CD14-positive monocyte (primary cell): ENCODE results near the gene FRRS1L. TPM values are rescaled to one million over a fixed set of nuclear protein-coding genes. Genes with fewer than 3 reads are reported as not detected.

ENCODE experiments used
- DNase-seq, 3 donors: peaks; one replicate each; pipeline ENCODE4 v3.0.0-alpha.2; 2011 to 2022
- H2AFZ ChIP-seq: 2 replicates; pipeline ENCODE4 v1.6.0; 2012; ENCODE audit warnings: mild to moderate bottlenecking, low read depth, low read length, inconsistent platforms; ENCODE audit not compliant: insufficient read depth, poor library complexity, severe bottlenecking
- H3K27ac ChIP-seq, 2 donors: 1 replicate in 1 of 2; 2 replicates in 1 of 2; pipeline ENCODE4 v1.5.1; 2012 to 2013; ENCODE audit warnings: low read length in 2 of 2, control low read depth in 1 of 2, inconsistent platforms in 1 of 2, low read depth in 1 of 2, mild to moderate bottlenecking in 1 of 2
- H3K27me3 ChIP-seq, 2 donors: one replicate each; pipeline versions ENCODE4 v1.6.0 to v1.6.1; 2011 to 2013; ENCODE audit warnings: low read length in 2 of 2; ENCODE audit not compliant: control insufficient read depth in 2 of 2, insufficient read depth in 2 of 2
- H3K36me3 ChIP-seq, 2 donors: replicated peaks in 1 of 2; 1 replicate in 1 of 2; 2 replicates in 1 of 2; pipeline versions ENCODE4 v1.5.1 to v1.6.1; 2012 to 2013; ENCODE audit warnings: low read length in 2 of 2, control low read depth in 1 of 2, inconsistent platforms in 1 of 2, mild to moderate bottlenecking in 1 of 2; ENCODE audit not compliant: insufficient read depth in 2 of 2, control insufficient read depth in 1 of 2
- H3K4me1 ChIP-seq, 2 donors: 1 replicate in 1 of 2; 2 replicates in 1 of 2; pipeline versions ENCODE4 v1.5.1 to v1.6.1; 2012 to 2013; ENCODE audit warnings: low read length in 2 of 2, control low read depth in 1 of 2, inconsistent platforms in 1 of 2, mild to moderate bottlenecking in 1 of 2, moderate library complexity in 1 of 2; ENCODE audit not compliant: insufficient read depth in 2 of 2, control insufficient read depth in 1 of 2
- H3K4me2 ChIP-seq: replicated peaks from 2 replicates; pipeline ENCODE3; 2012; ENCODE audit warnings: low read length, moderate library complexity, mild to moderate bottlenecking; ENCODE audit not compliant: poor library complexity, severe bottlenecking; ENCODE audit errors: extremely low read depth
- H3K4me3 ChIP-seq, 3 experiments: fragments of 200-600 bp in 1 of 3; sonication (generic) in 1 of 3; replicated peaks in 1 of 3; 1 replicate in 2 of 3; 2 replicates in 1 of 3; pipeline ENCODE4 v1.5.1; 2011 to 2013; ENCODE audit warnings: low read length in 3 of 3, mild to moderate bottlenecking in 3 of 3, control low read depth in 2 of 3, low read depth in 2 of 3, inconsistent platforms in 1 of 3, moderate library complexity in 1 of 3
- H3K79me2 ChIP-seq: 2 replicates; pipeline ENCODE4 v1.6.0; 2012; ENCODE audit warnings: mild to moderate bottlenecking, control low read depth, inconsistent platforms, low read length, moderate library complexity; ENCODE audit not compliant: insufficient read depth
- H3K9ac ChIP-seq: 2 replicates; pipeline ENCODE4 v1.6.0; 2017; ENCODE audit warnings: low read length, mild to moderate bottlenecking; ENCODE audit not compliant: insufficient read depth, poor library complexity, severe bottlenecking
- H3K9me3 ChIP-seq, 2 donors: replicated peaks in 1 of 2; 1 replicate in 1 of 2; 2 replicates in 1 of 2; pipeline versions ENCODE4 v1.5.1 to v1.6.1; 2012 to 2013; ENCODE audit warnings: low read length in 2 of 2, control low read depth in 1 of 2; ENCODE audit not compliant: control insufficient read depth in 1 of 2, insufficient read depth in 1 of 2
- H4K20me1 ChIP-seq: 2 replicates; pipeline ENCODE4 v1.6.0; 2012; ENCODE audit warnings: mild to moderate bottlenecking, low read length, control low read depth, moderate library complexity; ENCODE audit not compliant: insufficient read depth
- H3K27ac Mint-ChIP-seq, 7 donors: one replicate each; pipeline ENCODE4 v1.8.0; 2020; ENCODE audit warnings: mild to moderate bottlenecking in 7 of 7, mixed read lengths in 7 of 7, moderate library complexity in 6 of 7, inconsistent platforms in 2 of 7
- H3K27me3 Mint-ChIP-seq, 3 donors: one replicate each; pipeline ENCODE4 v1.8.0; 2021 to 2022; ENCODE audit warnings: low read depth in 3 of 3, mild to moderate bottlenecking in 3 of 3, mixed read lengths in 3 of 3, moderate library complexity in 3 of 3, inconsistent platforms in 1 of 3
- H3K36me3 Mint-ChIP-seq, 2 donors: one replicate each; pipeline ENCODE4 v1.8.0; 2020; ENCODE audit warnings: mixed read lengths in 2 of 2, inconsistent platforms in 1 of 2, mild to moderate bottlenecking in 1 of 2
- H3K4me1 Mint-ChIP-seq: one replicate; pipeline ENCODE4 v1.8.0; 2020; ENCODE audit warnings: mild to moderate bottlenecking, mixed read lengths
- H3K4me3 Mint-ChIP-seq, 2 donors: one replicate each; pipeline ENCODE4 v1.8.0; 2020; ENCODE audit warnings: mild to moderate bottlenecking in 2 of 2, mixed read lengths in 2 of 2, moderate library complexity in 1 of 2
- H3K9me3 Mint-ChIP-seq, 7 donors: one replicate each; pipeline ENCODE4 v1.8.0; 2020 to 2022; ENCODE audit warnings: mixed read lengths in 7 of 7, mild to moderate bottlenecking in 6 of 7, moderate library complexity in 6 of 7, inconsistent platforms in 2 of 7
- WGBS: methylation state at CpG from one replicate; pipeline ENCODE4 v1.1.5; 2013; ENCODE audit warnings: missing lambda C conversion rate; ENCODE audit not compliant: insufficient coverage; 5-methylcytosine and 5-hydroxymethylcytosine counted together
- intact Hi-C, 2 donors: fragments of 100-400 bp; cut with micrococcal nuclease; formaldehyde crosslinking; loops; one replicate each; pipeline versions ENCODE4 v1.15.0 to v1.15.1; 2023
- polyA plus RNA-seq, 3 donors: library from polyadenylated mRNA; depleted of rRNA in 1 of 3; unstranded in 2 of 3; stranded (reverse) in 1 of 3; fragments of 300-500 nt in 2 of 3; fragments of >200 nt in 1 of 3; fragmentation: Illumina TruSeq in 2 of 3; gene quantifications; 1 replicate in 2 of 3; 2 replicates in 1 of 3; pipeline ENCODE4 v1.2.3, GENCODE V29; 2012 to 2021
- TF ChIP-seq, protein P1 (sequence below): fragments of 200-600 bp; IDR thresholded peaks from one replicate; pipeline ENCODE4 v1.8.0; 2022; ENCODE audit warnings: antibody characterized with exemption, mild to moderate bottlenecking

The FRRS1L gene
- polyA plus RNA-seq, 3 donors = not detected

GRCh38 chr9:109143881-109144562 is 23.0 kb downstream of the FRRS1L start:
- no peaks in the 10 kb centered on the region for H3K36me3 Mint-ChIP-seq
- no peaks in the 10 kb centered on the region for H3K9me3 Mint-ChIP-seq
- Histone ChIP-seq H2AFZ (no peak overlapping the region), H3K9ac (no peak overlapping the region), H3K36me3 (no peaks in the 10 kb centered on the region), H3K27ac (no peak overlapping the region), H3K27me3 (peaks cover 0 to 6% of the 10 kb centered on the region in 2 donors), H3K79me2 (no peaks in the 10 kb centered on the region), H3K4me3 (no peak overlapping the region), H3K4me2 (no peak overlapping the region), H3K4me1 (peaks cover 0 to 4% of the 10 kb centered on the region in 2 donors), H4K20me1 (no peaks in the 10 kb centered on the region), H3K9me3 (no peaks in the 10 kb centered on the region)
- intact Hi-C loops = no loop called here
- peaks cover 4% of the 10 kb centered on the region for H3K4me1 Mint-ChIP-seq
- no peak overlapping the region for H3K4me3 Mint-ChIP-seq
- peaks cover 6 to 14% (median 13%) of the 10 kb centered on the region in 3 donors for H3K27me3 Mint-ChIP-seq
- H3K27ac Mint-ChIP-seq = no peak overlapping the region
- TF ChIP-seq, protein P1, sequence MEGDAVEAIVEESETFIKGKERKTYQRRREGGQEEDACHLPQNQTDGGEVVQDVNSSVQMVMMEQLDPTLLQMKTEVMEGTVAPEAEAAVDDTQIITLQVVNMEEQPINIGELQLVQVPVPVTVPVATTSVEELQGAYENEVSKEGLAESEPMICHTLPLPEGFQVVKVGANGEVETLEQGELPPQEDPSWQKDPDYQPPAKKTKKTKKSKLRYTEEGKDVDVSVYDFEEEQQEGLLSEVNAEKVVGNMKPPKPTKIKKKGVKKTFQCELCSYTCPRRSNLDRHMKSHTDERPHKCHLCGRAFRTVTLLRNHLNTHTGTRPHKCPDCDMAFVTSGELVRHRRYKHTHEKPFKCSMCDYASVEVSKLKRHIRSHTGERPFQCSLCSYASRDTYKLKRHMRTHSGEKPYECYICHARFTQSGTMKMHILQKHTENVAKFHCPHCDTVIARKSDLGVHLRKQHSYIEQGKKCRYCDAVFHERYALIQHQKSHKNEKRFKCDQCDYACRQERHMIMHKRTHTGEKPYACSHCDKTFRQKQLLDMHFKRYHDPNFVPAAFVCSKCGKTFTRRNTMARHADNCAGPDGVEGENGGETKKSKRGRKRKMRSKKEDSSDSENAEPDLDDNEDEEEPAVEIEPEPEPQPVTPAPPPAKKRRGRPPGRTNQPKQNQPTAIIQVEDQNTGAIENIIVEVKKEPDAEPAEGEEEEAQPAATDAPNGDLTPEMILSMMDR = peak; percentile 32
- WGBS = 50% methylated on average over 2 of the region's 5 CpGs
- peak; percentile 5 to 25 (median 18) for DNase-seq

- H2AFZ ChIP-seq = no peak overlapping the region
- no peak overlapping the region for H3K27ac Mint-ChIP-seq
Observed at GRCh38 chr9:109141375-109141774, 25.7 kb downstream of the FRRS1L start.

More at GRCh38 chr9:109141375-109141774, 25.7 kb downstream of the FRRS1L start:
- H3K4me3 Mint-ChIP-seq = no peak overlapping the region
- no peaks in the 10 kb centered on the region for H3K9me3 Mint-ChIP-seq
- intact Hi-C loops = no loop called here
- no peaks in the 10 kb centered on the region for H3K36me3 Mint-ChIP-seq
- H3K27me3 Mint-ChIP-seq = peaks cover 6 to 18% (median 13%) of the 10 kb centered on the region in 3 donors
- Histone ChIP-seq H3K79me2 (no peaks in the 10 kb centered on the region), H4K20me1 (no peaks in the 10 kb centered on the region), H3K4me2 (no peak overlapping the region), H3K9ac (no peak overlapping the region), H3K36me3 (no peaks in the 10 kb centered on the region), H3K27me3 (peaks cover 0 to 6% of the 10 kb centered on the region in 2 donors), H3K4me1 (peaks cover 0 to 4% of the 10 kb centered on the region in 2 donors), H3K27ac (no peak overlapping the region), H3K9me3 (no peaks in the 10 kb centered on the region), H3K4me3 (no peak overlapping the region)
- DNase-seq = no peak
- WGBS = 95% methylated on average over 3 of the region's 5 CpGs
- TF ChIP-seq, protein P1 = no peak
- H3K4me1 Mint-ChIP-seq = peaks cover 4% of the 10 kb centered on the region
